CD4-positive, CD25-positive, alpha-beta regulatory T cell (primary cell): Measurements from ENCODE around the gene PPFIBP1. TPM values are rescaled to one million over a fixed set of nuclear protein-coding genes. Genes with fewer than 3 reads are reported as not detected.
A peak's percentile ranks its signal among the peaks of the same experiment; 100 is the strongest.

Experiments used
- ATAC-seq, 2 donors: fragments of 150-1000 bp; cut with Tn5 transposase; one replicate each; pipeline ENCODE4 v1.10.0; 2021; ENCODE audit warnings: low read depth in 2 of 2, moderate number of reproducible peaks in 2 of 2, moderate library complexity in 1 of 2
- DNase-seq, 3 donors: peaks; one replicate each; pipeline versions ENCODE4 v3.0.0 to v3.0.0-alpha.2; 2012 to 2022; ENCODE audit warnings: mixed read lengths in 1 of 3
- H3K27ac ChIP-seq: one replicate; pipeline ENCODE4 v1.7.0; 2013; ENCODE audit warnings: mild to moderate bottlenecking, low read length; ENCODE audit not compliant: insufficient read depth, poor library complexity, severe bottlenecking
- H3K27me3 ChIP-seq: one replicate; pipeline ENCODE4 v1.7.0; 2013; ENCODE audit warnings: low read length; ENCODE audit not compliant: control insufficient read depth, insufficient read depth
- H3K36me3 ChIP-seq: one replicate; pipeline ENCODE4 v1.7.0; 2013; ENCODE audit warnings: mild to moderate bottlenecking, low read length, moderate library complexity; ENCODE audit not compliant: control insufficient read depth, insufficient read depth
- H3K4me1 ChIP-seq: 2 replicates; pipeline ENCODE4 v1.7.0; 2013; ENCODE audit warnings: mild to moderate bottlenecking, low read length; ENCODE audit not compliant: insufficient read depth, control insufficient read depth, poor library complexity, severe bottlenecking
- H3K4me3 ChIP-seq: one replicate; pipeline ENCODE4 v1.7.0; 2013; ENCODE audit warnings: low read depth, mild to moderate bottlenecking, low read length, moderate library complexity
- H3K9me3 ChIP-seq, 2 experiments: 1 replicate in 1 of 2; 2 replicates in 1 of 2; pipeline ENCODE4 v1.7.0; 2013; ENCODE audit warnings: low read length in 2 of 2, mild to moderate bottlenecking in 1 of 2, moderate library complexity in 1 of 2; ENCODE audit not compliant: control insufficient read depth in 2 of 2
- H3K27ac Mint-ChIP-seq, 3 donors: one replicate each; pipeline ENCODE4 v1.8.0; 2020 to 2022; ENCODE audit warnings: mild to moderate bottlenecking in 3 of 3, mixed read lengths in 3 of 3, moderate library complexity in 2 of 3
- H3K27me3 Mint-ChIP-seq: one replicate; pipeline ENCODE4 v1.8.0; 2022; ENCODE audit warnings: mild to moderate bottlenecking, mixed read lengths
- H3K36me3 Mint-ChIP-seq: one replicate; pipeline ENCODE4 v1.8.0; 2020; ENCODE audit warnings: mixed read lengths
- H3K4me1 Mint-ChIP-seq, 4 donors: one replicate each; pipeline ENCODE4 v1.8.0; 2020 to 2022; ENCODE audit warnings: mixed read lengths in 4 of 4, mild to moderate bottlenecking in 1 of 4
- H3K4me3 Mint-ChIP-seq, 4 donors: one replicate each; pipeline ENCODE4 v1.8.0; 2020 to 2022; ENCODE audit warnings: mild to moderate bottlenecking in 4 of 4, mixed read lengths in 4 of 4, moderate library complexity in 3 of 4
- H3K9me3 Mint-ChIP-seq, 7 donors: one replicate each; pipeline ENCODE4 v1.8.0; 2020 to 2022; ENCODE audit warnings: mixed read lengths in 7 of 7, mild to moderate bottlenecking in 3 of 7, moderate library complexity in 2 of 7
- polyA plus RNA-seq, 4 donors: library from polyadenylated mRNA; unstranded; fragments of 300-500 nt; fragmentation: Illumina TruSeq; gene quantifications; one replicate each; pipeline ENCODE4 v1.2.3, GENCODE V29; 2021
- total RNA-seq: library from RNA; stranded (reverse); gene quantifications from one replicate; pipeline ENCODE4 v1.2.3, GENCODE V29; 2022

The PPFIBP1 gene
- total and polyA plus RNA-seq, 5 donors from 2014 or later: 1.0 to 6.6 (median 2.3) TPM

- H3K27me3 ChIP-seq: peaks cover 2% of the 10 kb centered on the region
- H3K36me3 ChIP-seq: no peaks in the 10 kb centered on the region
- H3K27ac ChIP-seq: no peak overlapping the region
- no peak overlapping the region for H3K4me3 ChIP-seq
- no peaks in the 10 kb centered on the region for H3K9me3 ChIP-seq
- ATAC-seq (no peak), DNase-seq (no peak)
- H3K4me1 ChIP-seq: no peaks in the 10 kb centered on the region
- H3K4me1 Mint-ChIP-seq: no peaks in the 10 kb centered on the region
- H3K36me3 Mint-ChIP-seq: no peaks in the 10 kb centered on the region
- H3K9me3 Mint-ChIP-seq: peaks cover 0 to 3% (median 0%) of the 10 kb centered on the region in 7 donors
- H3K4me3 Mint-ChIP-seq: no peak overlapping the region
- no peak overlapping the region for H3K27ac Mint-ChIP-seq
- peaks cover 32% of the 10 kb centered on the region for H3K27me3 Mint-ChIP-seq
These were observed 32.8 kb upstream of the PPFIBP1 start for GRCh38 chr12:27491226-27491625.

- no peaks in the 10 kb centered on the region for H3K36me3 Mint-ChIP-seq
- ATAC-seq: no peak
- peaks cover 0 to 1% (median 0%) of the 10 kb centered on the region in 7 donors for H3K9me3 Mint-ChIP-seq
- Histone ChIP-seq H3K36me3 (no peaks in the 10 kb centered on the region), H3K4me1 (no peaks in the 10 kb centered on the region), H3K9me3 (no peaks in the 10 kb centered on the region), H3K27me3 (peaks cover 6% of the 10 kb centered on the region), H3K4me3 (no peak overlapping the region), H3K27ac (no peak overlapping the region)
- H3K4me1 Mint-ChIP-seq: peaks cover 0 to 8% (median 5%) of the 10 kb centered on the region in 4 donors
- no peak overlapping the region for H3K4me3 Mint-ChIP-seq
- H3K27ac Mint-ChIP-seq: no peak overlapping the region
- DNase-seq: no peak
- peaks cover 52% of the 10 kb centered on the region for H3K27me3 Mint-ChIP-seq
These were observed 30.6 kb upstream of the PPFIBP1 start for GRCh38 chr12:27493260-27493940.

DNA sequence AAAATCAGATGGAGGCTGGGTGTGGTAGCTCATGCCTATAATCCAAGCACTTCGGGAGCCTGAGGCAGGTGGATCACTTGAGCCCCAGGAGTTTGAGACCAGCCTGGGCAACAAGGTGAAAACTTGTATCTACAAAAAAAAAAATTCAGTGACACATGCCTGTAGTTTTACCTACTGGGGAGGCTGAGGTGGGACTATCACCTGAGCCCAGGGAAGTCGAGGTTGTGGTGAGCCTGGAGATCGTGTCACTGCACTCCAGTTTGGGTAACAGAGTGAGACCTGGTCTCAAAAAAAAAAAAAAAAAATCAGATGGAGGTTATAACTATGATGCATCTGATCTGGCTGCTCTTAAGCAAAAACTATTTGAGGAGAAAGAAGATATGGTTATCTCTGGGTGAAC lies 26.6 kb upstream of the PPFIBP1 start:
- peaks cover 0 to 1% (median 0%) of the 10 kb centered on the region in 7 donors for H3K9me3 Mint-ChIP-seq
- H3K4me3 ChIP-seq: no peak overlapping the region
- no peak for DNase-seq
- no peak for ATAC-seq
- H3K9me3 ChIP-seq: no peaks in the 10 kb centered on the region
- H3K27me3 Mint-ChIP-seq: peaks cover 58% of the 10 kb centered on the region
- no peaks in the 10 kb centered on the region for H3K36me3 Mint-ChIP-seq
- H3K27me3 ChIP-seq: peaks cover 14% of the 10 kb centered on the region
- no peaks in the 10 kb centered on the region for H3K4me1 ChIP-seq
- no peak overlapping the region for H3K27ac ChIP-seq
- H3K4me1 Mint-ChIP-seq: peaks cover 2 to 14% (median 7%) of the 10 kb centered on the region in 4 donors
- H3K4me3 Mint-ChIP-seq: no peak overlapping the region
- H3K27ac Mint-ChIP-seq: no peak overlapping the region
- no peaks in the 10 kb centered on the region for H3K36me3 ChIP-seq

GRCh38 chr12:27498149-27498548 lies 25.9 kb upstream of the PPFIBP1 start:
- Mint-ChIP-seq H3K36me3 (no peaks in the 10 kb centered on the region), H3K9me3 (peaks cover 0 to 1% (median 0%) of the 10 kb centered on the region in 7 donors), H3K4me1 (peaks cover 2 to 14% (median 7%) of the 10 kb centered on the region in 4 donors), H3K27me3 (peaks cover 52% of the 10 kb centered on the region), H3K27ac (no peak overlapping the region), H3K4me3 (no peak overlapping the region)
- DNase-seq: peak in 1 of 3 donors; percentile 44
- ATAC-seq: no peak
- Histone ChIP-seq H3K27me3 (peaks cover 14% of the 10 kb centered on the region), H3K4me1 (no peaks in the 10 kb centered on the region), H3K4me3 (no peak overlapping the region), H3K36me3 (no peaks in the 10 kb centered on the region), H3K27ac (no peak overlapping the region), H3K9me3 (no peaks in the 10 kb centered on the region)

DNA sequence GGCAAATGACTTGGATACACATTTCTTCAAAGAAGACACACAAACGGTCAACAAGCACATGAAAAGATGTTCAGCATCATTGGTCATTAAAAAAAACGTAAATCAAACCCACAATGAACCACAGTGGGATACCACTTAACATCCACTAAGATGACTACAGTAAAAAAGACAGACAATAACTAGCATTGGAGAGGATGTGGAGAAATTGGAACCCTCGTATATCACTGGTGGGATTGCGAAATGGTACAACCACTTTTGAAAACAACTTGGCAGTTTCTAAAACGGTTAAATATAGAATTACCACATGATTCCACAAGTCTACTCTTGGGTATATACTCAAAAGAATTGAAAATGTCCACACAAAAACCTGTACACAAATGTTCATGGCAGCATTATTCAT lies 25.2 kb upstream of the PPFIBP1 start:
- H3K27me3 Mint-ChIP-seq: peaks cover 52% of the 10 kb centered on the region
- H3K9me3 Mint-ChIP-seq: peaks cover 0 to 1% (median 0%) of the 10 kb centered on the region in 7 donors
- peaks cover 2 to 14% (median 7%) of the 10 kb centered on the region in 4 donors for H3K4me1 Mint-ChIP-seq
- H3K36me3 Mint-ChIP-seq: no peaks in the 10 kb centered on the region
- no peak overlapping the region for H3K27ac Mint-ChIP-seq
- Histone ChIP-seq H3K27ac (no peak overlapping the region), H3K4me1 (no peaks in the 10 kb centered on the region), H3K4me3 (no peak overlapping the region), H3K36me3 (no peaks in the 10 kb centered on the region), H3K9me3 (no peaks in the 10 kb centered on the region), H3K27me3 (peaks cover 14% of the 10 kb centered on the region)
- no peak for ATAC-seq
- no peak for DNase-seq
- peak overlapping the region in 1 of 4 donors; percentile 33 for H3K4me3 Mint-ChIP-seq

DNA sequence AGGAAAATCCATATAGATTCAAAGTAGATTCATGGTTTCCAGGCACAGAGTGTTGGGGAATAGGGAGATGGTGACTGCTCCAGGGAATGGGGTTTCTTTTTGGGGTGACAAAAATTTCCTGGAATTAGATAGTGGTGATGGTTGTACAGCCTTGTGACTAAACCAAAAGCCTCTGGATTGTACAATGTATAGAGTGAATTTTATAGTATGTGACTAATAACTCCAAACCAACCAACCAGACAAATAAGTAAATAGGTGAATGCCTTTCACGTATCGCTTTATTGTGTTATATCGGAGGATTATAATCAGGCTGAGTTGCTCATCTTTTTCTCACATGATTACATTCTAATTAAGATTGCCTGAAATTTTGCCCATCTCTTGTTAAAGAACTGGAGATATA lies 24.6 kb upstream of the PPFIBP1 start:
- H3K4me1 Mint-ChIP-seq: peaks cover 2 to 14% (median 7%) of the 10 kb centered on the region in 4 donors
- H3K9me3 ChIP-seq: no peaks in the 10 kb centered on the region
- H3K27ac Mint-ChIP-seq: no peak overlapping the region
- no peaks in the 10 kb centered on the region for H3K4me1 ChIP-seq
- no peak overlapping the region for H3K4me3 Mint-ChIP-seq
- H3K36me3 Mint-ChIP-seq: no peaks in the 10 kb centered on the region
- peaks cover 0 to 1% (median 0%) of the 10 kb centered on the region in 7 donors for H3K9me3 Mint-ChIP-seq
- DNase-seq (no peak), ATAC-seq (no peak)
- no peak overlapping the region for H3K27ac ChIP-seq
- no peak overlapping the region for H3K4me3 ChIP-seq
- peaks cover 14% of the 10 kb centered on the region for H3K27me3 ChIP-seq
- peaks cover 57% of the 10 kb centered on the region for H3K27me3 Mint-ChIP-seq
- no peaks in the 10 kb centered on the region for H3K36me3 ChIP-seq

- H3K4me3 Mint-ChIP-seq: peak overlapping the region in 1 of 4 donors; percentile 80
- no peaks in the 10 kb centered on the region for H3K36me3 ChIP-seq
- no peak overlapping the region for H3K27ac ChIP-seq
- H3K27me3 Mint-ChIP-seq: peaks cover 57% of the 10 kb centered on the region
- DNase-seq: no peak
- H3K4me1 ChIP-seq: no peaks in the 10 kb centered on the region
- H3K9me3 Mint-ChIP-seq: peaks cover 0 to 1% (median 0%) of the 10 kb centered on the region in 7 donors
- no peak for ATAC-seq
- H3K27ac Mint-ChIP-seq: no peak overlapping the region
- peaks cover 2 to 14% (median 7%) of the 10 kb centered on the region in 4 donors for H3K4me1 Mint-ChIP-seq
- no peak overlapping the region for H3K4me3 ChIP-seq
- H3K9me3 ChIP-seq: no peaks in the 10 kb centered on the region
- H3K27me3 ChIP-seq: peaks cover 12% of the 10 kb centered on the region
- H3K36me3 Mint-ChIP-seq: no peaks in the 10 kb centered on the region
These were observed 23.5 kb upstream of the PPFIBP1 start for GRCh38 chr12:27500546-27500945.

GRCh38 chr12:27502021-27502435 lies 22.0 kb upstream of the PPFIBP1 start:
- no peaks in the 10 kb centered on the region for H3K36me3 Mint-ChIP-seq
- DNase-seq (no peak), ATAC-seq (no peak)
- Histone ChIP-seq H3K36me3 (no peaks in the 10 kb centered on the region), H3K9me3 (no peaks in the 10 kb centered on the region), H3K27ac (no peak overlapping the region), H3K4me3 (no peak overlapping the region), H3K27me3 (peaks cover 15% of the 10 kb centered on the region), H3K4me1 (no peaks in the 10 kb centered on the region)
- H3K4me3 Mint-ChIP-seq: no peak overlapping the region
- H3K27ac Mint-ChIP-seq: no peak overlapping the region
- H3K27me3 Mint-ChIP-seq: peaks cover 56% of the 10 kb centered on the region
- peaks cover 0 to 8% (median under 1%) of the 10 kb centered on the region in 7 donors for H3K9me3 Mint-ChIP-seq
- peaks cover 2 to 14% (median 7%) of the 10 kb centered on the region in 4 donors for H3K4me1 Mint-ChIP-seq
